HepG2 (cell line): Measurements from ENCODE around the gene KANK3. TPM values are rescaled to one million over a fixed set of nuclear protein-coding genes. Genes with fewer than 3 reads are reported as not detected.
A peak's percentile ranks its signal among the peaks of the same experiment; 100 is the strongest.

ENCODE experiments used
- CREM ChIP-seq, 2 experiments: sonication (generic) in 1 of 2; formaldehyde crosslinking in 1 of 2; IDR thresholded peaks; 2 replicates each; pipeline versions ENCODE4 v1.4.0 to v1.6.1; 2016 to 2020; ENCODE audit warnings: antibody characterized with exemption in 1 of 2, mild to moderate bottlenecking in 1 of 2, missing genetic modification reagents in 1 of 2
- IKZF4 ChIP-seq: sonication (generic); formaldehyde crosslinking; IDR thresholded peaks from 2 replicates; pipeline ENCODE4 v1.5.1; 2020; ENCODE audit warnings: borderline replicate concordance, mild to moderate bottlenecking, low read depth, missing genetic modification reagents; ENCODE audit errors: not compliant biosample characterization
- ISL2 ChIP-seq: sonication (generic); formaldehyde crosslinking; IDR thresholded peaks from 2 replicates; pipeline ENCODE4 v1.5.0; 2020; ENCODE audit warnings: missing genetic modification reagents
- KLF6 ChIP-seq: IDR thresholded peaks from 2 replicates; pipeline ENCODE4 v1.8.0; 2016; ENCODE audit warnings: missing biosample characterization, missing genetic modification reagents
- NFIC ChIP-seq: IDR thresholded peaks from 2 replicates; pipeline ENCODE4 v1.6.1; 2012; ENCODE audit warnings: mild to moderate bottlenecking, low read length, inconsistent platforms
- RFX1 ChIP-seq: fragments of 450-650 bp; IDR thresholded peaks from 2 replicates; pipeline ENCODE4 v1.6.1; 2017
- TOPORS ChIP-seq: sonication (generic); formaldehyde crosslinking; IDR thresholded peaks from 2 replicates; pipeline ENCODE4 v1.8.0; 2023; ENCODE audit warnings: mild to moderate bottlenecking, missing genetic modification reagents
- TP53 ChIP-seq: sonication (generic); formaldehyde crosslinking; conservative IDR thresholded peaks from 2 replicates; pipeline ENCODE4 v1.4.0; 2020; ENCODE audit warnings: missing genetic modification reagents
- ZNF616 ChIP-seq: sonication (generic); formaldehyde crosslinking; IDR thresholded peaks from 2 replicates; pipeline ENCODE4 v1.5.0; 2020; ENCODE audit warnings: low read depth, mild to moderate bottlenecking, missing genetic modification reagents
- ZNF652 ChIP-seq: IDR thresholded peaks from 2 replicates; pipeline ENCODE4 v1.6.1; 2016; ENCODE audit warnings: low read depth, borderline replicate concordance
- polyA plus RNA-seq, 8 experiments: library from polyadenylated mRNA; depleted of rRNA in 3 of 8; stranded (reverse) in 7 of 8; unstranded in 1 of 8; fragments of >200 nt; fragmentation: Illumina TruSeq in 4 of 8; extraction: Trizol in 4 of 8; gene quantifications; 2 replicates each; pipeline versions ENCODE4 v1.2.1 to v1.2.3, GENCODE V29; 2011 to 2016; ENCODE audit warnings: low read depth in 4 of 8, missing spikeins in 1 of 8, mixed read lengths in 1 of 8; ENCODE audit not compliant: insufficient read depth in 1 of 8
- total RNA-seq, 5 experiments: library from RNA; depleted of rRNA; stranded (reverse); fragments of >200 nt; fragmentation: Illumina TruSeq; extraction: Trizol; gene quantifications; 2 replicates each; pipeline ENCODE4 v1.2.3, GENCODE V29; 2016; ENCODE audit warnings: low read depth in 1 of 5
- TF ChIP-seq, protein P1 (sequence below), 2 experiments: fragments of 450-650 bp in 1 of 2; sonication (generic) in 1 of 2; formaldehyde crosslinking in 1 of 2; IDR thresholded peaks; 2 replicates each; pipeline versions ENCODE4 v1.6.1 to v1.8.0; 2016 to 2022; ENCODE audit warnings: antibody characterized with exemption in 1 of 2, mild to moderate bottlenecking in 1 of 2, missing genetic modification reagents in 1 of 2
- TF ChIP-seq, protein P2 (sequence below): sonication (generic); formaldehyde crosslinking; conservative IDR thresholded peaks from 2 replicates; pipeline ENCODE4 v1.4.0; 2020; ENCODE audit warnings: missing genetic modification reagents
- TF ChIP-seq, protein P3 (sequence below): IDR thresholded peaks from 2 replicates; pipeline ENCODE4 v1.6.1; 2016

KANK3 gene
- total and polyA plus RNA-seq, 2 of the 13 experiments (the other 11 are each of a cell fraction or from before 2014, with no cell fraction given), result 0.15 to 0.20 TPM

DNA sequence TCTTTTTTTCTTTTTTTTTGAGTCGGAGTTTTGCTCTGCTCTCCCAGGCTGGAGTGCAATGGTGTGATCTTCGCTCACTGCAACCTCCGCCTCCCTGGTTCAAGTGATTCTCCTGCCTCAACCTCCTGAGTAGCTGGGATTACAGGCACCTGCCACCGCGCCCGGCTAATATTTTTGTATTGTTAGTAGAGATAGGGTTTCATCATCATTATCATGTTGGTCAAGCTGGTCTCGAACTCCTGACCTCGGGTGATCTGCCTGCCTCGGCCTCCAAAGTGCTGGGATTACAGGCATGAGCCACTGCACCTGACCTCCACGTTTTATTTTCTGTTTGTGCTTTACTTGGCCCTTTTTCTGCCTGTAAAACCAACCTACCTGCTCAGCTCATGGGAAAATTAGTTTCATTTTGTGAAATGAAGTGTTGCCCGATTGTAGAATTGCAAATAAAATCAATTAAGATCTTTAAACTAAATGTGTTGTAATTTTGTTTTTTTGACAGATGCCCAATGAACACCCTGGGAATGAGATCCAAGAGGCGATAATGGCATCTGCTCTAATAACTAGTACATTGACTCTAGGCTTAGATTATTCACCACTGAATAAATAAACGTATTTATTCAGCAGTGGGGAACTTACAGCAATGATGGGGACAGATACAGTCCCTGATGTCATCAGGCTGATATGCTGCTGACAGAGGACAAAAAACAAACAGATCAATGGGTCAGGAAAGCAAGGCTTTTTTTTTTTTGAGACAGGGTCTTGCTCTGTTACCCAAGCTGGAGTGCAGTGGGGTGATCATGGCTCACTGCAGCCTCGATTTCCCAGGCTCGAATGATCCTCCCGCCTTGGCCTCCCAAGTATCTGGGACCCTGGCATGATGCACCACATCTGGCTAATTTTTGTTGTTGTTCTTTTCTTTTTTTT, 44.9 kb upstream of the KANK3 start (continued):
- TF ChIP-seq, protein P1, sequence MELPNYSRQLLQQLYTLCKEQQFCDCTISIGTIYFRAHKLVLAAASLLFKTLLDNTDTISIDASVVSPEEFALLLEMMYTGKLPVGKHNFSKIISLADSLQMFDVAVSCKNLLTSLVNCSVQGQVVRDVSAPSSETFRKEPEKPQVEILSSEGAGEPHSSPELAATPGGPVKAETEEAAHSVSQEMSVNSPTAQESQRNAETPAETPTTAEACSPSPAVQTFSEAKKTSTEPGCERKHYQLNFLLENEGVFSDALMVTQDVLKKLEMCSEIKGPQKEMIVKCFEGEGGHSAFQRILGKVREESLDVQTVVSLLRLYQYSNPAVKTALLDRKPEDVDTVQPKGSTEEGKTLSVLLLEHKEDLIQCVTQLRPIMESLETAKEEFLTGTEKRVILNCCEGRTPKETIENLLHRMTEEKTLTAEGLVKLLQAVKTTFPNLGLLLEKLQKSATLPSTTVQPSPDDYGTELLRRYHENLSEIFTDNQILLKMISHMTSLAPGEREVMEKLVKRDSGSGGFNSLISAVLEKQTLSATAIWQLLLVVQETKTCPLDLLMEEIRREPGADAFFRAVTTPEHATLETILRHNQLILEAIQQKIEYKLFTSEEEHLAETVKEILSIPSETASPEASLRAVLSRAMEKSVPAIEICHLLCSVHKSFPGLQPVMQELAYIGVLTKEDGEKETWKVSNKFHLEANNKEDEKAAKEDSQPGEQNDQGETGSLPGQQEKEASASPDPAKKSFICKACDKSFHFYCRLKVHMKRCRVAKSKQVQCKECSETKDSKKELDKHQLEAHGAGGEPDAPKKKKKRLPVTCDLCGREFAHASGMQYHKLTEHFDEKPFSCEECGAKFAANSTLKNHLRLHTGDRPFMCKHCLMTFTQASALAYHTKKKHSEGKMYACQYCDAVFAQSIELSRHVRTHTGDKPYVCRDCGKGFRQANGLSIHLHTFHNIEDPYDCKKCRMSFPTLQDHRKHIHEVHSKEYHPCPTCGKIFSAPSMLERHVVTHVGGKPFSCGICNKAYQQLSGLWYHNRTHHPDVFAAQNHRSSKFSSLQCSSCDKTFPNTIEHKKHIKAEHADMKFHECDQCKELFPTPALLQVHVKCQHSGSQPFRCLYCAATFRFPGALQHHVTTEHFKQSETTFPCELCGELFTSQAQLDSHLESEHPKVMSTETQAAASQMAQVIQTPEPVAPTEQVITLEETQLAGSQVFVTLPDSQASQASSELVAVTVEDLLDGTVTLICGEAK (IDR thresholded peaks at IDR 0.05), result no peak
- TF ChIP-seq, protein P1 (CRISPR knock-in tag; IDR thresholded peaks at IDR 0.05), result peak; percentile 50; the same call in 1 of the 2 replicates
- TF ChIP-seq ZNF652 (CRISPR knock-in tag), result no peak
- 0 out of 2 replicates have a peak, but pooled peaks have one; percentile 61 for TF ChIP-seq TOPORS (CRISPR knock-in tag)
- no peak for TF ChIP-seq RFX1
- peak; percentile 66; the same call in 1 of the 2 replicates for TF ChIP-seq KLF6 (CRISPR knock-in tag)
- TF ChIP-seq, protein P2, sequence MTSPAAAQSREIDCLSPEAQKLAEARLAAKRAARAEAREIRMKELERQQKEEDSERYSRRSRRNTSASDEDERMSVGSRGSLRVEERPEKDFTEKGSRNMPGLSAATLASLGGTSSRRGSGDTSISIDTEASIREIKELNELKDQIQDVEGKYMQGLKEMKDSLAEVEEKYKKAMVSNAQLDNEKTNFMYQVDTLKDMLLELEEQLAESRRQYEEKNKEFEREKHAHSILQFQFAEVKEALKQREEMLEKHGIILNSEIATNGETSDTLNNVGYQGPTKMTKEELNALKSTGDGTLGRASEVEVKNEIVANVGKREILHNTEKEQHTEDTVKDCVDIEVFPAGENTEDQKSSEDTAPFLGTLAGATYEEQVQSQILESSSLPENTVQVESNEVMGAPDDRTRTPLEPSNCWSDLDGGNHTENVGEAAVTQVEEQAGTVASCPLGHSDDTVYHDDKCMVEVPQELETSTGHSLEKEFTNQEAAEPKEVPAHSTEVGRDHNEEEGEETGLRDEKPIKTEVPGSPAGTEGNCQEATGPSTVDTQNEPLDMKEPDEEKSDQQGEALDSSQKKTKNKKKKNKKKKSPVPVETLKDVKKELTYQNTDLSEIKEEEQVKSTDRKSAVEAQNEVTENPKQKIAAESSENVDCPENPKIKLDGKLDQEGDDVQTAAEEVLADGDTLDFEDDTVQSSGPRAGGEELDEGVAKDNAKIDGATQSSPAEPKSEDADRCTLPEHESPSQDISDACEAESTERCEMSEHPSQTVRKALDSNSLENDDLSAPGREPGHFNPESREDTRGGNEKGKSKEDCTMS (CRISPR knock-in tag), result no peak
- TF ChIP-seq IKZF4 (CRISPR knock-in tag), result no peak
- 0 out of 2 replicates have a peak, but pooled peaks have one; percentile 43 for TF ChIP-seq TP53 (CRISPR knock-in tag)
- peak; percentile 80; the same call in 1 of the 2 replicates for TF ChIP-seq ISL2 (CRISPR knock-in tag)
- TF ChIP-seq ZNF616 (CRISPR knock-in tag), result no peak
- TF ChIP-seq CREM (IDR thresholded peaks at IDR 0.05), result peak; percentile 91
- TF ChIP-seq CREM (CRISPR knock-in tag; IDR thresholded peaks at IDR 0.05), result no peak
- TF ChIP-seq, protein P3, sequence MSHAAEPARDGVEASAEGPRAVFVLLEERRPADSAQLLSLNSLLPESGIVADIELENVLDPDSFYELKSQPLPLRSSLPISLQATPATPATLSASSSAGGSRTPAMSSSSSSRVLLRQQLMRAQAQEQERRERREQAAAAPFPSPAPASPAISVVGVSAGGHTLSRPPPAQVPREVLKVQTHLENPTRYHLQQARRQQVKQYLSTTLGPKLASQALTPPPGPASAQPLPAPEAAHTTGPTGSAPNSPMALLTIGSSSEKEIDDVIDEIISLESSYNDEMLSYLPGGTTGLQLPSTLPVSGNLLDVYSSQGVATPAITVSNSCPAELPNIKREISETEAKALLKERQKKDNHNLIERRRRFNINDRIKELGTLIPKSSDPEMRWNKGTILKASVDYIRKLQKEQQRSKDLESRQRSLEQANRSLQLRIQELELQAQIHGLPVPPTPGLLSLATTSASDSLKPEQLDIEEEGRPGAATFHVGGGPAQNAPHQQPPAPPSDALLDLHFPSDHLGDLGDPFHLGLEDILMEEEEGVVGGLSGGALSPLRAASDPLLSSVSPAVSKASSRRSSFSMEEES (CRISPR knock-in tag), result 0 out of 2 replicates have a peak, but pooled peaks have one; percentile 40
- TF ChIP-seq NFIC, result peak; percentile 74; the same call in 1 of the 2 replicates
